Measurements from ENCODE around the gene DMXL2.
"Not testable (repeated sequence)": the region's sequence is repeated elsewhere in the genome, so short reads cannot be mapped to it uniquely, and the experiment has no call there.

The DMXL2 gene

DNA sequence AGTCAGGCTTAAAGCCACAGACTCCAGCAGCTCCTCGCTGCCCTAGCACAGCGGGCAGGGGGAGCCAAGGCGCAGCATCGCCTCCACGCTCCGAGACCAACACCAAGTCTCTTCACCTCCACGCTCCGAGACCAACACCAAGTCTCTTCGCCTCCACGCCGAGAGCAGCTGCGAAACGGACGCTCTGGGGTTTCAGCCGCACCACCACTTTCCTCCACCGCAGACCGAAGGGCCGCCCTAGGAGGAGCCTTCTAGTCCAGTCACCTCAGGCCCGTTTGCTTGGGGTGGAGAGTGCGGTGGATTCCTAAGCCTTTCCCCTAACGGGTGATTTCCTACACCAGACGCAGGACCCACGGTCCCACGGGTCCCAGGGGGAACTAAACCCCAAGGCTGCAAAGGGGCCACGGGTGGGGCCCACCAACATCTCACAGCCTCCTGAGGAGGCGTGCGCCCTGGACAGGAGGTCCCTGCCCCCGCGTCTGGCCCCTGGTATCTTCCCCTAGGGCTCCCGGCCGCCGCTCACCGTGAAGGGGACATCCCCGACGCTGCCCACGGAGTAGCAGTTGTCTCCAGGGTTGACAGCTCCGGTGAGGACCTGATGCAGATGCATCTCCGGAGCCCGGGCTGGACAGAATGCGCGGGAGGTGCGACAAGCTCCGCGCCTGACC, 501 bp downstream of the DMXL2 start:
- peak; percentile 7 for DNase-seq (ENCODE audit: low read depth)

DNA sequence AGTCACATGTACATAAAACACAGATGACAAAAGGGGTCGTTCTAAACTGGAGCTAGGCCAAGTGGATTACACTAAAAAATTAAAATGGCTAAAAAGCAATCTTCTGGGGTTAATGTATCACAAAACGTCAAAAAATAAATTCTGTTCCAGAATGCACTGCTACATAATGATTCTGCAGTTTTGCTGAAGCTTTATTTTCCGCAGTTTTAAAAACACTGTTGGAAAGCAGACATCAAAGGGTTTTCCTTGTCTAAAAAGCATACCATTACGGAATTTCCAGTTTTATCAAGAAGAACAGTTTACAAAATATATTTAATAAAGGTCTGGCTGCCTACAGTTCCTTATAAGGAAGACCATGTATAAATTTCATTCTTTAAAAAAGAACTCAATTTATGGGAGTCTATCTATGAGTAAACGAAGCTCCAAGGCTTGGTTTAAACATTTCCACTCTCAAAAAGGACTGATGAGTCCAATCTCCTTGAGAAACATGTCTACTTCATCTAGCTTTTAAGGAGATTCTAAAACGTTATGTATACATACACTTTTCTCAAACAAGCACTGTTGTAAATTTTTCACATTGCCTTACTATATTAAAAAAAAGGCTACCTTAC, 1.3 kb downstream of the DMXL2 start:
- DNase-seq (ENCODE audit: low read depth), result no peak

DNA sequence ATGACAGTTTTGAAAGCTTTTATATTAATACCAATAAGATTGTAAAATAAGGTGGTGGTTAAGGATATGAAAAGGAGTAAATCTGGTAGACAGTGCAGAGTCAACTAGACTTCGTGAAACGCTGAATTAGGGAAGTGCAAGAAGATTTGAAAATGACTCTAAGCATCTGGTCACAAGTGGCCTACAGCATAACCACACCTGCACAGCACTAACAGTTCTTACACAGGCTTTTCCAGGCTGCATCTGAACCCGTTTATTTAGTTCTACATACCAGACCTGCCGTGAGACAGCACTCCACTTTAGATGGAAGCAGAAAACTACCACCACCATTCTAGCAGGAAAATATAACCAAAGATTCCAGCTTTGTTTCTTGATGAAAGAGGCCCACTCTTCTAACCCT, 1.9 kb downstream of the DMXL2 start:
- DNase-seq (ENCODE audit: low read depth), result no peak

DNA sequence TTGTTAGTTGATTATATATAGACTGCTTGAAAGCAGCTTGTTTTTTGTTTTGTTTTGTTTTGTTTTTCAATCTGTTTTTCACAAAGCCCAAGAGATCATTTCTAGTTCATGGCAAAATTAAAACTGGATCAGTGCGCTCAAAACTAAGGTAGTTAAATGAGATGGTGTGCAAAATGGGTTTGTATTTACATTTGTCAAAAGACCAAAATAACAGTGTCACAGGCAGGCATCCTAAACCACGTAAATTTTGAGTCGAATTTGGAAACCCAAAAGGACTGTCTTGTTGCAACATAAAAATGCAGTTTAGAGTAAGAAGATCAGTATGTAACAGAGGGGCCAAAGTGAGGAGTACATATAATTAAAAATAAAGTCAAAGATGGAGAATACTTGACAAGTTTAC, 2.4 kb downstream of the DMXL2 start:
- no peak for DNase-seq (ENCODE audit: low read depth)

DNA sequence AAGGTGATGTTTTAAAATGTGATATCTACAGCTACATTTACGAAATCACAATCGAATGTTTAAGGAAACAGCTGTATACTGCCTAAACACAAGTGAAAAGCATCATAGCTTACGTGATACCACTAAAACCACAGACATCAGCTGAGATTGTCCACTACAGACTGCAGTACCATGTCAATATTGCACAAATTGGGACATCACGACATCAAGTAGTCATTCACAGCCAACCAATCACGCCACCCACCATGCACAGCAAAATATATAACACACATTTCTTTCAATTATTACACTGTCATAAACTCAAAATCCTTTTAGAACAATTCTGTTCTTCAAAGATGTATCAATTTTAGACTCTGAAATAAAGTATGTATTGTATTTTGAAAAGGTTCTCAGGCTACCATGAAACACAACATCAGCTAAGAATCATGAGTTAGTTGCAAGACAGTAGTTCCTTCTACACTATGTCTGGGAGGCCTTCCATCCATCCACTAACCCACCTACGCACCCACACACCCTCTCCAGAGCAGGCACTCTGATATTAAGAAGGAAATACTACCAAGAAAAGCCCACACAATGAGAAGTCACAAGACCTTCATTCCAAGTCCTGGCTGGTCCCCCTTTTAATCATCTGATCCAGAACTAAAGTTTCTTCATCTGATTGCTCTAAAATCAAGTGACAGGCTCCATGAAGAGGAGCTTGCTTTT, 3.1 kb downstream of the DMXL2 start:
- DNase-seq (ENCODE audit: low read depth), result no peak

DNA sequence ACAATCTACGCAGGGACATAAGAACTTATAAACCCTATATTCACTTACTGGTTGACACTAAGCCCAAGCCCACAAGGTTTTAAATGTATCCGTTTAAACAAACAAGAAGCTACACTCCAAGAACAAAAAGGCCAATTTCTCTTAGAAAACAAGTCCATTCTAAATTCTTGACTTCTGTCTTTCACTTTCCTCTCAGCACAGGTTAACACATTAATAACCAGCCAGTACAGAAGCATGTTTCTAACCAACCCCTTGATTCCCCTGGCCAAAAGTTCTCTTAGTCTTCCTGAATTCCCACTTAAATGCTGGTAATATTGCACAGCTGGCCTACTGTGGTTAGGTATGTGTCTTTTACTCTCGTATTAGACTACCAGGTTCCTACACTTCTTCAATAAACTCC, 4.7 kb downstream of the DMXL2 start:
- no peak for DNase-seq (ENCODE audit: low read depth)

DNA sequence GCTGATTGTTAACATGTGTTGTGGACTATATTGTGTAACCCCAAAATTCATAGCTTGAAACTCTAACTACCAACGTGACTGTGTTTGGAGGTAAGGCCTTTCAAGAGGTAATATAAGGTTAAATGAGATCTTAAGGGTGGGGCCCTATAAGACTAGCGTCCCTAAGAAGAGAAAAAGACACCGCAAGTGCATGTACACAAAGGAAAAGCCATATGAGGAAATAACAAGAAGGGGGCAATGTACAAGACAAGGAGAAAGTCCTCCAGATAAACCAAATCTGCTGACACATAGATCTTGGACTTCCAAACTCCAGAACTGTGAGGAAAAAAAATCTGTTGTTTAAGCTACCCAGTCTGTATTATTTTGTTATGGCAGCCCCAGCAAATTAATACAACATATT, 8.6 kb downstream of the DMXL2 start:
- no peak for DNase-seq (ENCODE audit: low read depth)

DNA sequence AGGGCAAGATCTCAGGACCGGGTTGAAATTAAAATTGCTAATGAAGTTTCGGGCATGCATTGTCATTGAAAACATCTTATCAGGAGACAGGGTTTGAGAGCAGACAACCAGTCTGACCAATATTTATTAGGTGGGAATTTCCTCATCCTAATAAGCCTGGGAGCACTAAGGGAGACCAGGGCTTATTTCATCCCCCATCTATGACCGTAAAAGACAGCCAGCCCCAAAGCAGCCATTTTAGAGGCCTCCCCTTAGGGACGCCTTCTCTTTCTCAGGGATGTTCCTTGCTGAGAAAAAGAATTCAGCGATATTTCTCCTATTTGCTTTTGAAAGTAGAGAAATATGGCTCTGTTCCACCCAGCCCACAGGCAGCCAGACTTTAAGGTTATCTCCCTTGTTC, 9.9 kb downstream of the DMXL2 start:
- DNase-seq (ENCODE audit: low read depth), result not testable (repeated sequence)

DNA sequence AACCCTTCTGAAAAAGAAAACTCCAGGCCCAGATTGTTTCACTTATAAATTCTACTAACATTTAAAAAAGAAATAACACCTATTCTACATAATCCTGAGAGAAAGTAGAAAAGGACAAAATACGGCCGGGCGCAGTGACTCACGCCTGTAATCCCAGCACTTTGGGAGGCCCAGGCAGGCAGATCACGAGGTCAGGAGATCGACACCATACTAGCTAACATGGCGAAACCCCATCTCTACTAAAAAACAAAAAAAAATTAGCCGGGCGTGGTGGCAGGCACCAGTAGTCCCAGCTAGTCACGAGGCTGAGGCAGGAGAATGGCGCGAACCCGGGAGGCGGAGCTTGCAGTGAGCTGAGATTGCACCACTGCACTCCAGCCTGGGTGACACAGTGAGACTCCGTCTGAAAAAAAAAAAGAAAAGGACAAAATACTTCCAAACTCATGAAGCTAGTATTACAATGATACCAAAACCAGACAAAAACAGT, 19.1 kb downstream of the DMXL2 start:
- not testable (repeated sequence) for DNase-seq (ENCODE audit: low read depth)

DNA sequence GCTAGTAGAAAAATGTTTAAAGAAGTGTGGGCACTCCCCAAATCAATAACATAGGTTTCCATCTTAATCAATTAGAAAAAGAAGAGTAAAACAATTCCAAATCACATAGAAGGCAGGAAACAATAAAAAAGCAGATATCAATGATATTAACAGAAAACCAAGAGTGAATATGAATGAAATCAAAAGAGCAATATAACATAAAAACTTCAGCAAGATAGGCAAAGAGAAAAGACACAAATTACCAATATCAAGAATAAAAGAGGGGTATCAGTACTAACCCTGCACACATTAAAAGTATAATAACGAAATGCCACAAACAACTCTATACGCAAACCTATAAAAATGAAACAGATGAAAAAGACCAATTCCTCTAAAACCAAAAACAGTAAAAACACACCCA, 19.6 kb downstream of the DMXL2 start:
- no peak for DNase-seq (ENCODE audit: low read depth)

DNA sequence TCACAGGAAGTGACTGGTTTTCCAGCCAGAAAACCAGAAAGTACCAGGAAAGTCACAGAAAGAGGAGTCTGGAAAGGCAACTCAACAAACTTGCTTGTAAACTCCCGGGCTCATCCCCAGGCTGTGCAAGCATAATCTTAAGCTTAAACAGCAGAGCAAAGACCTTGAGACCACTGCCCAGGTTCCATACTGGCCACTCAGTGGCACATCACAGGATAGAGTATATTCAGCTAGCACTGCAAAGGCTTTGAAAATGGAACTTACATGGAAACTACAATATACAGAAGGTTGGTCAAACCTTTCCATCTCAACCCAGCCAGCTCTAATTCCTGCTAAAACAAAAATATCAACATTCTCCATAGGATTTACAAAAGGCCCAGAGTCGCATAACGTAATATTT, 20.1 kb downstream of the DMXL2 start:
- no peak for DNase-seq (ENCODE audit: low read depth)

DNA sequence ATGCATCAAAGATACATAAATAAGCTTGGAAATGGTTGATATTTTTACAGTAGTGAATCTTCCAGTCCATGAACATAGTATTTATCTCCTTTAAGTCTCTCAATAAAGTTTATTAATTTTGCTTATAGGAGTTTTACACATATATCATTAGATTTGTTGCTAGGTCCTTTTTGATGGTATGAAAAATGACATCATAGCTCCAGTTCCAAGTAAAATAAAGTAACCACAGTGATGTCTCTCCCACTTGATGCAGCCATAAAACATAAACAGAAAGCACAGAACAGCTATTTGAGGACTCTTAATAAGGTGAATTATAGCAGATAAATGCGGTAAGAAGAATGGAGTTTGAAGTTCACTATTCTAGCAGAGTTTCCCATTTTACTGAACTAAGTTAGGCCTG, 20.8 kb downstream of the DMXL2 start:
- DNase-seq (ENCODE audit: low read depth), result no peak

DNA sequence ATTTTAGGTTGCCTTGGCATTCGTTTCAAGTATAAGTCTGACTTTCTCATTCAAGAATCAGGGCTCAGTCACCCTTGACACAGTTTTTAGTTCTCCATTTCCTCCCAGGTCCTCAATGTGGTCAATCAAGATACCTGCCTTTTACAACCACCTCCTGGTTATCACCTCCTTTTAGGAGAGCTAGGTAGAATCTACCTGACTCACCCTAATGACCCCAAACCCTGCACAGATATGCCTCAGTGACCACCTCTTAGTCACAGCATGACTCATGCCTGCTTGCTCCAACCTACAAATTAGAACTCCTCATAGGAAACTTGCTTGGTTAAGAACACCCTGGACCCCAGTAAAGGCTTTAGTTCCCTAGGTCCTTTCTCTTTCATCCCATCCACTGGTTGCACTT, 22.5 kb downstream of the DMXL2 start:
- DNase-seq (ENCODE audit: low read depth), result no peak

DNA sequence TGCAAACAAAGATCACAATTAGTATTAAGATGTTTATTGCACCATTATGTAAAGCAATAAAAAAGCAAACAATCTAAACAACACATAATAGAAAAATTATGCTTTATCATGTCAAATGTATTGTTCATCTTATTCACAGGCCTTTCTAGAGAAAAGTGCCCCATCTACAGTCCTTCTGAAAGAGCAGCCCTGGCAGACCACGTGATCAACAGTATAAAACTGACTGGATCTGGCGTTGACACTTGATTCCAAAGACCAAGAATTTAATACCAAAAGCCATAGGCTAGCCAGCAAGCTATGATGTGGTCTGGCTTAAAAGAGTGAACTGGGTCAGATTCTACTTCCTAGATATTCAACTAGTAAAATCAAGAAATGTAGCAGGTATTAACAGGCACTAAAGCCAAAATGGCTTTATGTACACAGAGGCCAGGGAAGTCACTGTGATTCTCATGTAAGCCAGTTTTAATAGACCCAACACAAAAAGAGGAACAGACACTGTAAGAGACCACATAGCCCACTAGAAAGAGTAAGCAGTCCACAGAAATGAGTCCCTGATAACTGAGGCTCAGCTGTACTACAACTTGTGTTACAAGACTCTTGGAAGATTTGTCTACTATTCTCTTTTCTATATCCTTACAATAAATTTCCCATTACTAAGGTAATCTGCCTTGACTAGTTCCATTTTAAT, 32.5 kb downstream of the DMXL2 start:
- no peak for DNase-seq (ENCODE audit: low read depth)

DNA sequence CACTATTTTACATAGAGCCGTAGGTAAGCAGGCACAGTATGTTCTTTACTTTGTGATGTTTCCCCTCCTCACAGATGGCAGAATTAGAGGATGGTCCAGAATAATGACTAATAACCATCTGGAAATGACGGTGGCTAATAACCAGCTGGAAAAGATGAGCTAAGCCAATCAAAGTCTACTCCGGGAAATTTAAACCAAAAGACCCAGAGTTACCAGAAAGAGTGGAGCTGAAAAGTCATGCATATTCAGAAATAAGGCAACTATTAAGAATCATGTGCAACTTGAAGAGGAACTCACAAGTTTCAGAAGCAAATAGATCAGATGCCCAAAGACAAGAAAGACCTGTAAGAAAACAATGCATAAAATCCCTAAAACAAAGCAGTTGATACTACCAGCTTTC, 33.6 kb downstream of the DMXL2 start:
- DNase-seq (ENCODE audit: low read depth), result no peak

DNA sequence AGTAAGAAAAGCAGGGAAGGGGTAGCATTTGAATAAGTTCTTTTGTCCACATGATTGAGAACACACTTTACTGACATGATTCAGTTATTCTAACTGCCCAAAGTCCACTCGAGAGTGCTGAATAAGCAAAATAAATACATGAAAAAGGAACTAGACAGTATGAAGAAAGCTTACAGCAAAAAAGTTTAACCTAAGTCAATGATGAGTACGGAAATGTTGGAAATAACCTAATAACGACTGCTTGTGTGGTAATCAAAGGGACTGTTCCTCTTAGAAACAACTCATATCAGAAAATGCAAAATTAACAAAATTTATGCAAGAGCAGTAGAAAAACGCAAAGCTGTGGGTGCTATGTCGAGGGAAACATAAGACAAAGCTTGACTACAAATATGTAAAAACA, 36.6 kb downstream of the DMXL2 start:
- DNase-seq (ENCODE audit: low read depth), result no peak

DNA sequence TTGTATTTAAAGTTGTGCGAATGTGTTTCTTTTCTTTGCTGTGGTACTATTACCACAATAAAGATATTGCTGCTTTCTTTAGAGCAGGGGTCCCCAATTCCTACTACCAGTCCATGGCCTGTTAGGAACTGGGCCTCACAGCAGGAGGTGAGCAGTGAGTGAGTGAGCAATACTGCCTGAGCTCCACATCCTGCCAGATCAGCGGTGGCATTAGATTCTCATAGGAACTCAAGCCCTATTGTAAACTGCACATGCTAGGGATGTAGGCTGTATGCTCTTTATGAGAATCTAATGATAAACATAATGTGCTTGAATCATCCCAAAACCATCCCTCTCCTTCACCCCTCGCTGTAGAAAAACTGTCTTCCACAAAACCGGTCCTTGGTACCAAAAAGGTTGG, 41.6 kb downstream of the DMXL2 start:
- no peak for DNase-seq (ENCODE audit: low read depth)

DNA sequence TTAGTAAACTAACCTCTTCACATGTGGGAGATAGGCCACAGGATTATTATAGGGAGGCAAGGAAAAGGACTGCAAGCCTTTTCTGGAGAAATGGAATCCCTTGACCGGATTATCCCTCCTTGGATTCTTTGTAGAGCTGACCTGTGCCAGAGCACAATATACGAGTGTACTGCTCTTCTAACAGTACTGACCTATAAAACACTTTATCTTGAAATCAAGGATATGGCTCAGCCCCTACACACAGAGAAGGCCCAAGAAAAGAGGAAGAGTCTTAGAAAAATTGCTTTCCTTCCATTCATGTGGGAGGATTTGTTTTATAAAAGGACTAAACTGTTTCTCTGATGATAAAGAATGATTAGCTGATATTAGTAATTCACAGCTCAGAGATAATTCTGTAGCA, 42.2 kb downstream of the DMXL2 start:
- no peak for DNase-seq (ENCODE audit: low read depth)

DNA sequence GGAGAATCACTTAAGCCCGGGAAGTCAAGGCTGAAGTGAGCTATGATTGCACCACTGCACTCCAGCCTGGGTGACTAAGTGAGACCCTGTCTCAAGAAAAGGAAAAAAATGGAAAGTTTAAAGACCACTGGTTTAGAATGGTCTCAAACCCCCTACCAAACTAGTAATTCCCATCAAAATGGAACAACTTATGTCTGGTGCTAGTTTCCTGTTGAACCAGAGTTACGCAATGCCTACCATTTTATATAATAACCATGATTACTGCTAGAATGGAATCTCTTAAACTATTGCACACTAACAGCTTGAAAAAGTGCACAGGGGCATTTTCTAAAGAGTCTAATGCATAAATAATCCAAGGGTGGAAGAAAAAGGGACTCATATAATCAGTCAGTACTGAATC, 43.6 kb downstream of the DMXL2 start:
- no peak for DNase-seq (ENCODE audit: low read depth)

DNA sequence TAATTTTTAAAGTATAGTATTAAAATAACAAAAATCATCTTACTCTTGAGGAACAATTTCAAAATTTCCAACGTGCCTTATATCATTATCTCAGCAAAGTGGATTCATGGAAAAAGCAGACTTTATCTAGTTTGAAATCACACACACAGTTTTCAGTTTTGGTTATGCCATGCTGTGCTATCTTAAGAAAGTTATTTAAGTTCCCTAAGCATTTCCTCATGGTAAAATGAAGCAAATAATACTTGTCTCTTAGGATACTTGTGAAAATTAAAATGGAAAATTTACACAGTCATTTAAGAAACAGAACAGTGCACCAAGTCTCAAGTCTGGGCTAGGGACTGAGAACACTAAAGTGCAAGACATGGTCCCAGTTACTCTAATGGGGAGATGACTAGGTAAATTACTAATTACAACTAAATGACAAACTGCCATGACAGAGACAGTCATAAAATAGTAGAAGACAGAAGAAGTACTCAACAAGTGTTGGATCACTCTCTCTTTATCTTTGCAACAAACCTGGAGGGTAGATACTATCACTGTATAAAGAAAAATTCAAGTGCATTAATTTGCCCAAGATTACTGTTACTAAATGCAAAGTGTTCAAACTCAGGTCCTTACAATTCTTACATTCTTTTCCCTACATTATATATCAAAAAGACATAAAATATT, 44.8 kb downstream of the DMXL2 start:
- DNase-seq (ENCODE audit: low read depth), result no peak

DNA sequence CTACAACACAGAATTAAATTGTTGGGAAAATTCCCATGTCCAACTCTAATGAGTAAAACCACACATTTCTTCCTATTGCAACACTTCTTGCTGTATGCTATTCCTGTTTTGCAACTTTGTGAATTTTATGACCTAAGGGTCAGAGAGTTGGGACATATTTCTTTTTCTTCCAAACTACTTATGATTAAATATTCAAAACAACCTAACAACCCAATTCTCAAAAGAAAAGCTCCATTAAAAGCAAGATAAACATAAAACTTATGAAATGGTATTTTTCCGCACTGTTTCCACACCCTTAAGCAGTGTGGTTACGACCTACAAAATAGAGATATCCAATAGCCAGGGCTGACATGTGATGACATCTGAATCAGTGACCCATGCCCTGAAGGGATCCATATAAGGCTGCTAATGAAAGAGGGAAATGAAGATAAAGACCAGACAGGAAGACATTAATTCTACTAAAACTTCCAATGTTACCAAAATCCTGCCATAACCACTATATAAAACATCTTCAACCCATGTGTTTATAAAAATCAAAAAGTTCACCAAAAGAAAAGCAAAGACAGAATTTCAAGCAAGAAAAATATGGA, 45.6 kb downstream of the DMXL2 start:
- no peak for DNase-seq (ENCODE audit: low read depth)

DNA sequence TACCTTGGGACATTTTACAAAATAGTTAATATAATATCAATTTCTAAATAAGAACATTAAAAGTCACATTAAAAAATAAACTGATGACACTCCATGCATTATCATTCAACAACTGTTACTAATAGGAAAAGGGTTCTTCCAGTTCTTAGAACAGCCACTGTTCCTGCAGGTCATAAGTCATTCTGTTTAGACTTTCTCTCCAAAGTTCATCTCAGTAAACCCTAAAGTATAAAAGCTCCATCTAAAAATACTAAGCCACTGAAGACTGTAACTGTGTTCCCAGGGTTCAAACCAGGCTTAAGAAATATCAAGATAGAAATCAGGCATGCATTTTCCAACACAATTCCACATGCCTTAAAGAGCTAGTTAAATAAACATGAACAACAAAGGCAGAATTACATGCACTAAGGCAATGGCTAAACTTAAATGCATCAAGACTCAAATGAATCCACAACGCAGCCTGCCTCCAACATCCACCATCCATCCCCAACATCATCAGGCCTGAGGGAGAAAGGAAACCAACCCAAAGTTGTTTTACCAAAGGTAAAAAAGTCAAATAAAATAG, 46.2 kb downstream of the DMXL2 start:
- DNase-seq (ENCODE audit: low read depth), result no peak

All from activated gamma-delta T cell treated with anti-CD3 and anti-CD28 coated beads, Interleukin-2, amount 50 U/mL, for 16 hours (primary cell).